Measurements from ENCODE around the gene ATG16L2.
"Not testable (repeated sequence)": the region's sequence is repeated elsewhere in the genome, so short reads cannot be mapped to it uniquely, and the experiment has no call there.

The ATG16L2 gene

GRCh38 chr11:72824811-72825505, 10.7 kb downstream of the ATG16L2 start:
- DNase-seq (ENCODE audit: low read depth in 2 of 2) = no peak

- no peak for DNase-seq (ENCODE audit: low read depth in 2 of 2)
These were observed 11.4 kb downstream of the ATG16L2 start for GRCh38 chr11:72825661-72826060.

- DNase-seq (ENCODE audit: low read depth in 2 of 2) = no peak
These were observed 12.2 kb downstream of the ATG16L2 start for GRCh38 chr11:72826191-72826941.

- DNase-seq (ENCODE audit: low read depth in 2 of 2) = no peak
These were observed 12.8 kb downstream of the ATG16L2 start for GRCh38 chr11:72826942-72827480.

GRCh38 chr11:72827656-72828055, 13.4 kb downstream of the ATG16L2 start:
- not testable (repeated sequence) for DNase-seq (ENCODE audit: low read depth in 2 of 2)

GRCh38 chr11:72828081-72828567, 13.9 kb downstream of the ATG16L2 start:
- no peak for DNase-seq (ENCODE audit: low read depth in 2 of 2)

- DNase-seq (ENCODE audit: low read depth in 2 of 2) = no peak
These were observed 14.5 kb downstream of the ATG16L2 start for GRCh38 chr11:72828692-72829101.

GRCh38 chr11:72829178-72829577, 15.0 kb downstream of the ATG16L2 start:
- DNase-seq (ENCODE audit: low read depth in 2 of 2) = no peak

GRCh38 chr11:72829884-72830533, 15.8 kb downstream of the ATG16L2 start:
- no peak for DNase-seq (ENCODE audit: low read depth in 2 of 2)

GRCh38 chr11:72831521-72832300, 17.5 kb downstream of the ATG16L2 start:
- peak in 1 of 2 donors; percentile 30 for DNase-seq (ENCODE audit: low read depth in 2 of 2)

GRCh38 chr11:72832301-72833082, 18.3 kb downstream of the ATG16L2 start:
- DNase-seq (ENCODE audit: low read depth in 2 of 2) = no peak

- DNase-seq (ENCODE audit: low read depth in 2 of 2) = no peak
These were observed 19.0 kb downstream of the ATG16L2 start for GRCh38 chr11:72833083-72833733.

GRCh38 chr11:72833811-72834493, 19.7 kb downstream of the ATG16L2 start:
- DNase-seq (ENCODE audit: low read depth in 2 of 2) = no peak

- DNase-seq (ENCODE audit: low read depth in 2 of 2) = no peak
These were observed 20.7 kb downstream of the ATG16L2 start for GRCh38 chr11:72834905-72835304.

GRCh38 chr11:72836111-72836510, 21.9 kb downstream of the ATG16L2 start:
- no peak for DNase-seq (ENCODE audit: low read depth in 2 of 2)

- DNase-seq (ENCODE audit: low read depth in 2 of 2) = no peak
These were observed 24.6 kb downstream of the ATG16L2 start for GRCh38 chr11:72838691-72839305.

GRCh38 chr11:72840780-72841179, 26.6 kb downstream of the ATG16L2 start:
- DNase-seq (ENCODE audit: low read depth in 2 of 2) = no peak

- DNase-seq (ENCODE audit: low read depth in 2 of 2) = no peak
These were observed 27.2 kb downstream of the ATG16L2 start for GRCh38 chr11:72841397-72841796.

GRCh38 chr11:72842126-72842525, 27.9 kb downstream of the ATG16L2 start:
- DNase-seq (ENCODE audit: low read depth in 2 of 2) = no peak
